Posterior cingulate gyrus (tissue), 11 donors: Measurements from ENCODE around the gene IL33.

Source experiments
- DNase-seq, 10 donors: peaks; one replicate each; pipeline versions ENCODE4 v3.0.0 to v3.0.0-alpha.2; 2020 to 2021; ENCODE audit warnings: mixed read lengths in 3 of 10
- intact Hi-C: fragments of 100-400 bp; cut with DNase I; formaldehyde crosslinking; loops from one replicate; pipeline ENCODE4 v1.15.1; 2023

The IL33 gene

GRCh38 chr9:6272229-6272598 is 56.6 kb downstream of the IL33 start:
- no peak for DNase-seq
- intact Hi-C loops, result no loop called here

- DNase-seq, result no peak
- intact Hi-C loops, result no loop called here
Measured at GRCh38 chr9:6277417-6277816, 61.8 kb downstream of the IL33 start.

- intact Hi-C loops, result no loop called here
- DNase-seq, result no peak
Measured at GRCh38 chr9:6301858-6302257, 86.3 kb downstream of the IL33 start.

- DNase-seq, result no peak
- intact Hi-C loops, result no loop called here
Measured at GRCh38 chr9:6302417-6302816, 86.8 kb downstream of the IL33 start.

GRCh38 chr9:6304232-6304631 is 88.6 kb downstream of the IL33 start:
- intact Hi-C loops, result no loop called here
- DNase-seq, result no peak

- no peak for DNase-seq
- intact Hi-C loops, result loop anchor here (2.0 to 5.0 kb wide), 4 partner anchors 109 to 509 kb away; no protein-coding TSS in a partner anchor
Measured at GRCh38 chr9:6305954-6306563, 90.5 kb downstream of the IL33 start.
